A549 (cell line): ENCODE results near the gene PAFAH1B2. TPM values are rescaled to one million over a fixed set of nuclear protein-coding genes. Genes with fewer than 3 reads are reported as not detected.

ENCODE experiments used
- ATAC-seq, 2 experiments: fragments of 200-7000 bp in 1 of 2; fragments of >200 bp in 1 of 2; cut with Nextera tagmentation in 1 of 2; cut with Tn5 transposase in 1 of 2; 3 replicates each; pipeline versions ENCODE4 v1.8.0 to v1.9.1; 2018 to 2020; ENCODE audit warnings: mild to moderate bottlenecking in 1 of 2, moderate library complexity in 1 of 2
- CTCF ChIA-PET: fragments of 300-600 bp; sonication (Branson Sonifier 250); formaldehyde crosslinking; extraction: SDS; loops from one replicate; lab custom pipeline; 2021; ENCODE audit warnings: antibody characterized with exemption, inconsistent platforms; lab: Yijun Ruan, JAX
- POLR2A ChIA-PET: fragments of 350-600 bp; formaldehyde crosslinking; extraction: SDS; loops from one replicate; lab custom pipeline; 2021; ENCODE audit warnings: antibody characterized with exemption, inconsistent platforms; lab: Yijun Ruan, JAX
- DNase-seq, 2 experiments: peaks; one replicate each; pipeline versions ENCODE4 v3.0.0 to v3.0.0-alpha.2; 2011 to 2016; ENCODE audit warnings: low read depth in 1 of 2, low spot score in 1 of 2
- FAIRE-seq: peaks from 2 replicates; lab custom pipeline; 2011; peaks lifted over from hg19 to GRCh38; lab: Jason Lieb, UNC
- H3K27ac ChIP-seq, 2 experiments: fragments of >200 bp; sonication (Bioruptor Twin); formaldehyde crosslinking; 3 replicates each; pipeline ENCODE4 v1.5.1; 2016 to 2017
- H3K4me1 ChIP-seq: fragments of >200 bp; sonication (Bioruptor Twin); formaldehyde crosslinking; 3 replicates; pipeline ENCODE4 v1.6.1; 2016
- H3K4me2 ChIP-seq: fragments of >200 bp; sonication (Bioruptor Twin); formaldehyde crosslinking; 3 replicates; pipeline ENCODE4 v1.6.1; 2016
- H3K4me3 ChIP-seq: fragments of >200 bp; sonication (Bioruptor Twin); formaldehyde crosslinking; 3 replicates; pipeline ENCODE4 v1.5.1; 2016
- H3K9me3 ChIP-seq: fragments of >200 bp; sonication (Bioruptor Twin); formaldehyde crosslinking; 3 replicates; pipeline ENCODE4 v1.6.1; 2016
- CBX2 ChIP-seq: fragments of 200-600 bp; sonication (generic); IDR thresholded peaks from 2 replicates; pipeline ENCODE4 v1.6.1; 2016; ENCODE audit warnings: low read depth, mild to moderate bottlenecking, borderline replicate concordance
- CTCF ChIP-seq: fragments of >200 bp; sonication (Bioruptor Twin); formaldehyde crosslinking; IDR thresholded peaks from 3 replicates; pipeline ENCODE4 v1.5.1; 2016
- EHMT2 ChIP-seq: fragments of 200-600 bp; sonication (generic); IDR thresholded peaks from 2 replicates; pipeline ENCODE4 v1.6.1; 2016; ENCODE audit warnings: antibody characterized with exemption, low read depth, mild to moderate bottlenecking, moderate library complexity
- ESRRA ChIP-seq: fragments of 150-350 bp; IDR thresholded peaks from 2 replicates; pipeline ENCODE4 v1.6.1; 2014; ENCODE audit warnings: mild to moderate bottlenecking, low read length, borderline replicate concordance
- FOSL2 ChIP-seq, 2 experiments: fragments of 450-650 bp in 1 of 2; fragments of >200 bp in 1 of 2; sonication (Bioruptor Twin) in 1 of 2; formaldehyde crosslinking; IDR thresholded peaks; 2 replicates each; pipeline versions ENCODE4 v1.5.0 to v1.6.1; 2016 to 2020; ENCODE audit warnings: mild to moderate bottlenecking in 1 of 2, moderate library complexity in 1 of 2
- FOXS1 ChIP-seq: fragments of 250-450 bp; sonication (Bioruptor Pico); IDR thresholded peaks from 2 replicates; pipeline ENCODE4 v1.5.0; 2020; ENCODE audit warnings: mild to moderate bottlenecking, moderate library complexity
- JUN ChIP-seq, 2 experiments: fragments of >200 bp; sonication (Bioruptor Twin); formaldehyde crosslinking; IDR thresholded peaks; 2 replicates in 1 of 2; 3 replicates in 1 of 2; pipeline ENCODE4 v1.6.1; 2016 to 2017
- MAFK ChIP-seq: fragments of 450-650 bp; IDR thresholded peaks from 2 replicates; pipeline ENCODE4 v1.6.1; 2014; ENCODE audit not compliant: partially characterized antibody
- MAX ChIP-seq: IDR thresholded peaks from 2 replicates; pipeline ENCODE4 v1.6.1; 2012
- NPAS2 ChIP-seq: fragments of 250-450 bp; sonication (Bioruptor Pico); IDR thresholded peaks from 2 replicates; pipeline ENCODE4 v1.8.0; 2022; ENCODE audit warnings: mild to moderate bottlenecking, moderate library complexity, borderline replicate concordance
- PHF8 ChIP-seq: fragments of 200-600 bp; sonication (generic); IDR thresholded peaks from 2 replicates; pipeline ENCODE4 v1.6.1; 2016; ENCODE audit warnings: low read depth, mild to moderate bottlenecking, antibody characterized with exemption, moderate library complexity, borderline replicate concordance
- POLR2A ChIP-seq: IDR thresholded peaks from 2 replicates; pipeline ENCODE4 v1.6.1; 2012; ENCODE audit warnings: mild to moderate bottlenecking, low read length
- POLR2AphosphoS2 ChIP-seq: conservative IDR thresholded peaks from 2 replicates; pipeline ENCODE4 v1.6.1; 2012; ENCODE audit warnings: low read length, improper control_type of control experiment, inconsistent platforms
- RAD21 ChIP-seq, 2 experiments: fragments of >200 bp in 1 of 2; sonication (Bioruptor Twin) in 1 of 2; formaldehyde crosslinking in 1 of 2; IDR thresholded peaks in 1 of 2; conservative IDR thresholded peaks in 1 of 2; 2 replicates in 1 of 2; 3 replicates in 1 of 2; pipeline ENCODE4 v1.6.1; 2012 to 2018; ENCODE audit warnings: inconsistent platforms in 1 of 2
- RCOR1 ChIP-seq: fragments of 150-350 bp; IDR thresholded peaks from 2 replicates; pipeline ENCODE4 v1.6.1; 2014; ENCODE audit warnings: antibody characterized with exemption, low read length, low read depth
- RNF2 ChIP-seq: fragments of 200-600 bp; sonication (generic); IDR thresholded peaks from 2 replicates; pipeline ENCODE4 v1.6.1; 2016; ENCODE audit warnings: low read depth, mild to moderate bottlenecking, antibody characterized with exemption, moderate library complexity, borderline replicate concordance
- SMC3 ChIP-seq: fragments of >200 bp; sonication (Bioruptor Twin); formaldehyde crosslinking; IDR thresholded peaks from 3 replicates; pipeline ENCODE4 v1.6.1; 2018; ENCODE audit warnings: inconsistent platforms
- TFCP2L1 ChIP-seq: fragments of 250-450 bp; sonication (Bioruptor Pico); IDR thresholded peaks from 2 replicates; pipeline ENCODE4 v1.5.0; 2021; ENCODE audit warnings: mild to moderate bottlenecking
- TP53 ChIP-seq: fragments of 250-450 bp; sonication (Bioruptor Pico); IDR thresholded peaks from 2 replicates; pipeline ENCODE4 v1.5.0; 2021; ENCODE audit warnings: mild to moderate bottlenecking, moderate library complexity
- ZNF302 ChIP-seq: fragments of 250-450 bp; sonication (Bioruptor Pico); IDR thresholded peaks from 2 replicates; pipeline ENCODE4 v1.9.0; 2021; ENCODE audit warnings: inconsistent platforms, mild to moderate bottlenecking, moderate library complexity
- WGBS: methylation state at CpG from one replicate; pipeline ENCODE4 v1.1.6; 2017; ENCODE audit errors: missing lambda C conversion rate; 5-methylcytosine and 5-hydroxymethylcytosine counted together
- polyA plus RNA-seq, 4 experiments: library from polyadenylated mRNA; depleted of rRNA in 3 of 4; stranded (reverse); fragments of >200 nt; fragmentation: RNase III in 1 of 4; extraction: RNeasy Plus Mini Kit Qiagen cat#74134 plus additional on column Dnase treatment in 1 of 4; gene quantifications; 2 replicates in 3 of 4; 3 replicates in 1 of 4; pipeline ENCODE4 v1.2.3, GENCODE V29; 2011 to 2017

PAFAH1B2 gene
- polyA plus RNA-seq, 2 of the 4 experiments (the other 2 are of a cell fraction) = 32.9 to 55.3 TPM

GRCh38 chr11:117176186-117176585 lies 32.1 kb downstream of the PAFAH1B2 start:
- no peak overlapping the region for H3K4me3 ChIP-seq
- H3K4me2 ChIP-seq = no peak overlapping the region
- FAIRE-seq (no peak), ATAC-seq (no peak), DNase-seq (no peak)
- WGBS = 64% methylated on average over 1 of the region's 1 CpG
- ChIA-PET CTCF (interaction anchor here (1.1 to 5.6 kb wide), 2 partner anchors 11 to 50 kb away, joined by 4 to 23 read pairs; no protein-coding TSS in a partner anchor), POLR2A (no interaction called here)
- H3K9me3 ChIP-seq = no peaks in the 10 kb centered on the region
- no peak overlapping the region for H3K27ac ChIP-seq
- peaks cover 13% of the 10 kb centered on the region for H3K4me1 ChIP-seq
- TF ChIP-seq MAX (no peak), SMC3 (no peak)

- POLR2A ChIA-PET = interaction anchor here (0.6 kb wide), 1 partner anchor 39 kb away, joined by 8 read pairs; no protein-coding TSS in a partner anchor
- TF ChIP-seq TP53 (CRISPR knock-in tag) = no peak
- no peak for TF ChIP-seq SMC3
- no peak for TF ChIP-seq CTCF
- no peak for TF ChIP-seq POLR2A
- TF ChIP-seq NPAS2 (CRISPR knock-in tag) = no peak
- 85% methylated on average over 10 of the region's 10 CpGs for WGBS
- ATAC-seq = no peak
- peaks cover 13% of the 10 kb centered on the region for H3K4me1 ChIP-seq
- peak overlapping the region; percentile 91; the same call in 2 of the 3 replicates for H3K4me3 ChIP-seq
- CTCF ChIA-PET = interaction anchor here (1.1 to 2.1 kb wide), 2 partner anchors 10 to 44 kb away, joined by 4 to 5 read pairs; no protein-coding TSS in a partner anchor
- peak overlapping the region; percentile 94 for H3K4me2 ChIP-seq
- DNase-seq = no peak
- H3K27ac ChIP-seq = peak overlapping the region; percentile 48 to 95; a peak in 5 of 6 replicates
- FAIRE-seq = no peak
- H3K9me3 ChIP-seq = no peaks in the 10 kb centered on the region
Observed at GRCh38 chr11:117177534-117178209, 33.6 kb downstream of the PAFAH1B2 start.

- peaks cover 13% of the 10 kb centered on the region for H3K4me1 ChIP-seq
- CTCF ChIA-PET = interaction anchor here (2.1 to 7.2 kb wide), 3 partner anchors 18 to 49 kb away, joined by 5 to 69 read pairs (median 8); no protein-coding TSS in a partner anchor
- POLR2A ChIA-PET = interaction anchor here (0.9 to 1.8 kb wide), 3 partner anchors 12 to 34 kb away, joined by 4 to 22 read pairs (median 6); partner anchors contain the start of gene PAFAH1B2
- FAIRE-seq = no peak
- TF ChIP-seq RAD21 (conservative IDR thresholded peaks at IDR 0.05 in 1 of 2, IDR thresholded peaks at IDR 0.05 in 1 of 2) (no peak; a peak in 1 of 5 replicates), EHMT2 (no peak), MAX (peak; percentile 90), POLR2A (peak; percentile 35; the same call in 1 of the 2 replicates), JUN (IDR thresholded peaks at IDR 0.05) (peak in 1 of 2 experiments; percentile 23; a peak in 1 of 5 replicates), MAFK (no peak), ESRRA (no peak), RCOR1 (no peak), CBX2 (no peak), PHF8 (no peak), FOXS1 (CRISPR knock-in tag) (no peak), POLR2AphosphoS2 (no peak), FOSL2 (IDR thresholded peaks at IDR 0.05) (no peak), FOSL2 (CRISPR knock-in tag; IDR thresholded peaks at IDR 0.05) (no peak), RNF2 (no peak), TFCP2L1 (CRISPR knock-in tag) (no peak), ZNF302 (CRISPR knock-in tag) (no peak)
- H3K4me2 ChIP-seq = peak within 1 kb of the TSS; percentile 94
- peak; percentile 76 to 83 for DNase-seq
- 10% methylated on average over 19 of the region's 51 CpGs for WGBS
- ATAC-seq = peak; percentile 84 to 94
- H3K9me3 ChIP-seq = no peaks in the 10 kb centered on the region
- peak within 1 kb of the TSS; percentile 91 for H3K4me3 ChIP-seq
- H3K27ac ChIP-seq = peak within 1 kb of the TSS; percentile 86 to 95
Observed at GRCh38 chr11:117178210-117179034, 34.3 kb downstream of the PAFAH1B2 start, which contains the start of gene SIDT2. SIDT2 (plus strand) TSS chr11:117178743; CDS start chr11:117179264, 521 bp downstream.
